Ramos (cell line): ENCODE results near the gene KIAA1328.

Experiments
- in situ Hi-C: fragments of 300-500 bp; cut with MboI; formaldehyde crosslinking; loops from one replicate; pipeline ENCODE4 v1.14.3; 2022; ENCODE audit warnings: low sequenced_read_pairs; ENCODE audit not compliant: unreplicated experiment

KIAA1328 gene

GRCh38 chr18:36821681-36822080 is 7.2 kb upstream of the KIAA1328 start:
- in situ Hi-C loops, result no loop called here

DNA sequence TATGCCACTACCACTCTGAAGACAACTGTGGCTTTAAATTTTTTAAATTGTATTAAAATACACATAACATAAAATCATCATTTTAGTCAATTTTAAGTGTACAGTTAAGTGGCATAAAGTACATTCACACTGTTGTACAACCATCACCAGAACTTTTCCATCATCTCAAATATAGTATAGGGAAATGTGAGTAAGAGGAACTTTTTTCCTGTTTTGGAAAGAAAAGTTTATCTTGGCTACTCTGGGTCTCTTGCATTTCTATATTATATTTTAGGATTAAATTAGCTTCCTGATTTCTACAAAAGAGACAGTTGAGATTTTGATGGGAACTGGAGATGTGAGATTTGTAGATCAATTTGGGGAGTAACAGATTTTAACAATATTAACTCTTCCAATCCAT is 3.4 kb upstream of the KIAA1328 start:
- in situ Hi-C loops, result no loop called here

- in situ Hi-C loops, result no loop called here
These were observed 2.4 kb upstream of the KIAA1328 start for GRCh38 chr18:36826556-36826955.

- in situ Hi-C loops, result no loop called here
These were observed 734 bp upstream of the KIAA1328 start for GRCh38 chr18:36828157-36828629.

DNA sequence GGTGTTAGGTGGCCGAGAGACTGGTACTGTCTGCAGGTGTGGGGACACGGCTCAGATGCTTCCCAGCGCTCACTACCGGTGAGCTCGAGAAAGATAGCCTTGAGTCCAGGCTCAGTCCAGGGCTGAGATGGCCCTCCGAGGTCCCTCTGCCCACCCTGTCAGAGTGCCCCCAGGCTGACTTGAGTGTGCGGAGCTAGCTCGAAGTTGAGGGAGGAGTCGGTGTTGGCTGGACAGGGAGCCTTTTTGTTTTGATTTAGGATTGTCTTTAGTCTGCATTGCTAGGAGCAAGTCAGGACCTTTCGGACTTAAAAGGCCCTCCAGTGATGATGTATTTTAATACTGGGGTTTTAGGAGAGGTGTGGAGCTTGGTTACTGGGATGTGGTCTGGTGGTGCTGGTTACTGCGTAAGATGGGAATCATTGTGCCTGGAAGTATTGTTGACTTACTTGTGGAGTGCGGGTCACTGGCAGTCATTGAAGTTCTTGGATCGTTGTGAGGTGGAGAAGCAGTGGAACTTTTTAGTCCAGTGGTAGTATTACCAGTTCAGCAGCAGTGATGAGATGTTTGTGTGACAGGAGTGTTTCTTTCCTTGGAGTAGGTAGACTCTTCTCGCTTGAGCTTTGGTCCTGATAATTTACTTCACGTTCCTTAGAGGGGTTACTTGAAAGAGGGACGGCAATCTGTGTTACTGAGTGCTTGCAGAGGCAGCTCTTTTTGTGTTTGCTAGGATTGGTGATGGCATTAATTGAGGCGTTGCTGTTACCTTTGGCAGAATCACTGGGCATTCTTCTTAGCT is 633 bp downstream of the KIAA1328 start:
- in situ Hi-C loops, result no loop called here

DNA sequence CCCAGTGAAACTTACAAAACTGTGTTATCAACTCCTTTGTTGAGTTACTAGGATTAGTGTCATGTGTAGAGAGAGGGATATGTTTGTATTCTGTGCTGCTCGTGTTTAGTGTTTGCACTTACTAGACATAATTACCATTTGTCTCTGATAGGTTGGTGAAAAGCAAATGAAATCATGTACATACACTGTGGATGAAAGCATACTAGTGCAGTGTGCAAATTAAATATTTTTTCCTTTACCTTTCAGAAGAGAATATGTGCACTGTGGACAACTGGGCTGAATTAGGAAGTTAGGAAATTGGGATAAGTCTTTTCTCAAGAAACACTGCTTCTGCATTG is 1.2 kb downstream of the KIAA1328 start:
- in situ Hi-C loops, result no loop called here

DNA sequence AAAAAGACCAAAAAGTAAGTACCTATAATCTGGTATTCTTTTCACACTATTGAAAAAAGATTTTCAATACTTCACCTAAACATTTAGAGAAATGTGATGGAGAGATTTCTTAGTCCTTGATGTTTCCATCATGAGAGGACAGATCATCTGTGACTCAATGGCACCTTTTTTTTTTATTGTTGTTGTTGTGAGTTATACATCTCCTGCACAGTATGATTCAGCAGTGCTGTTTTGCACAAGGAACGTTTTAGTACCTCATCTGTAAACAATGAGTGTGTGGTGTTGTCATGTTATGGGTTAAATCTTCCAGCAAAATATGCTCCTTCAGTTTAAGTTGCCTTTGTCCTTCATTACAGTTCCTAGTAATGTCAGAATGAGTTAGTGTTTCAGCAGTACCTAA is 2.2 kb downstream of the KIAA1328 start:
- in situ Hi-C loops, result no loop called here

GRCh38 chr18:36833120-36833519 is 4.2 kb downstream of the KIAA1328 start:
- in situ Hi-C loops, result no loop called here

- in situ Hi-C loops, result no loop called here
These were observed 7.0 kb downstream of the KIAA1328 start for GRCh38 chr18:36835927-36836326.

DNA sequence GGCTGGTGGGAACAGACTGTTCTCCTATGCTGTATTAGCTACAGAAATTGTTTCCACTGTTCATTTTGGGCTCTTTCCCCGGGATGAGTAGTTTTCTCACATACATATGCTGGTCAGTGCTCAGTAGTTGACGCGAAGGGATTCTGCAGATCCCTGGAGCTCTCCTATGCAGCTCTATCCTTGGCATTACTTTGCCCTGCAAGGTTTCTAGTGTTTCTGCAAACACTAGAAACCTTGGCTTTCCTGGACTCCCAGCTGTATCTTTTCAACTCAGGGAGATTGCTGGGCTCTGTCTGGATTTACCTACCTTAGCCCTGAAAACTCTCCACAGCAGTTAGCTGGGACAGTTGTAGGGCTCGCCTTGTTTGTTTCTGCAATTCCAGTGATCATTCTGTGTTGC is 10.9 kb downstream of the KIAA1328 start:
- in situ Hi-C loops, result no loop called here

DNA sequence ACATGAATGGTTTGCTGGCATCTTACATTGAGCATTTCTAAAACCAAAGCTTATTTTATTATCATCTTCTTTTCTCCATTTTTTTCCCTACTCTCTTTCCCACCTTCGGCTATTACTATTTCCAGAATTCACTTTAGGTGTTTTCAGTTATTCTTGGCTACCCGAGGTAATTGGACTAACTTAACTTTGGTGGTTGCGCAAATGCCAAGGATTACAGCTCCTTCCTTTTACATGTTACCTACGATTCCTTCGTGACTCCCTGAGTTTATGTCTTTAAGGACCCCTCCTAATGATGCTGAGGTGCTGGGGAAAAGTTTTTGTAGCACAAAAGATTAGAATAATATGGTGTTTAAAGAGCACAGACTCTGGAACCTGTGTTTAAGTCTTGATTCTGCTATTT is 14.3 kb downstream of the KIAA1328 start:
- in situ Hi-C loops, result no loop called here

DNA sequence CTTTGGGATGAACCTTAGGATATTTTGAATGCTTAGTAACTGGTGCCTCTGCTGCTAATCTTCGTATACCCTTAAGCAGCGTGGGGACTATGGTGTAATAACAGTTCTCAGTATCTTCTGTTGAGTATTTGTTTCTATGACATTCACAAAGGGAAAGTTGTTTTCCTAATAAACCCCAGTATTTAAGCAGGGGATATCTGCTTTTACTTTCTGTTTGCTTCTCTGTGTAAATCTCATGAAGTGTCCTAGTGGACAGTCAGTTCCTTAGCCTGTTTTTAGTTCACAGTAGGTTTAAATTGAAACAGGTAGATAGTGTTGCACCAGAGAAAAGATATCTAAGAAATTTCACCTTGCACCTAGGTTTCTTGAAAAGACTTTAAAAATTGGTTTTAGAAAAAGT is 14.9 kb downstream of the KIAA1328 start:
- in situ Hi-C loops, result no loop called here

GRCh38 chr18:36848609-36849008 is 19.7 kb downstream of the KIAA1328 start:
- in situ Hi-C loops, result no loop called here

- in situ Hi-C loops, result no loop called here
These were observed 20.5 kb downstream of the KIAA1328 start for GRCh38 chr18:36849288-36850006.

DNA sequence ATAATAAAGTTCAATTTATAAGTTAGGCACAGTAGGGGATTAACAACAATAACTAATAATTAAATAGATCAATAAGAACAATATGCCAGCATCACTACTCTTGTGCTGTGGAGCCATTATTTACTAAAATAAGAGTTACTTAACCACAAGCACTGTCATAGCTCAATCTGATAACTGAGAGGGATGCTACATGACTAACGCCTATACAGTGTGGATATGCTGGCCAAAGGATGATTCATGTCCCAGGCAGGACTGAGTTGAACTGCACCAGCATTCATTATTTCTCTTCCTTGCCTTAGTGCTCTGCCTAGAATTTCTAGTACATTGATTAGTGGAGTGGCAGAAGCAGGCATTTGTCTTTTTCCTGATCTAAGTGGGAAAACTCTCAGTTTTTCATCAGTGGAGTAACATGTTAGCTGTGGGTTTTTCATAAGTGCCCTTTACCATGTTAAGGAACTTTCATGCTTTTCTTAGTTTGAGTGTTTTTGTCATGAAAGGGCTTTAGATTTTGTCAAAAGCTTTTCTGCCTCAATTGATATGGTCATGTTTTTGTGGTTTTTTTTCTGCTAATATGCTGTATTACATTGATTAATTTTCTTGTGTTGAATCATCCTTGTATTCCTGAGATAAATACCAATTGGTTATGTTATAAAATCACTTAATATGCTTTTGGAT is 21.7 kb downstream of the KIAA1328 start:
- in situ Hi-C loops, result no loop called here

- in situ Hi-C loops, result no loop called here
These were observed 22.3 kb downstream of the KIAA1328 start for GRCh38 chr18:36851202-36851590.

- in situ Hi-C loops, result no loop called here
These were observed 27.9 kb downstream of the KIAA1328 start for GRCh38 chr18:36856815-36857214.

- in situ Hi-C loops, result no loop called here
These were observed 33.3 kb downstream of the KIAA1328 start for GRCh38 chr18:36862182-36862581.

DNA sequence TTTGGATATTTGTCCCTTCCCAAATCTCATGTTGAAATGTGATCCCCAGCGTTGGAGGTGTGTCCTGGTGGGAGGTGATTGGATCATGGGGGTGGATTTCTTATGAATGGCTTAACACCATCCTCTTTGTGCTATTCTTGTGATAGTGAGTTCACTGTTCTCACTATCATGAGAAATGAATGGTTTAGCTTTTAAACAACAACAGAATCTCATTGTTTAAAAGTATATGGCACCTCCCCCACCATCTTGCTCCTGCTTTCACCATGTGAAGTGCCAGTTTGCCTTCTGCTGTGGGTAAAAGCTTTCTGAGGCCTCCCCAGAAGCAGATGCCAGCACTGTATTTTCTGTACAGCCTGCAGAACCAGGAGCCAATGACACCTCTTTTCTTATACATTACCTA is 38.1 kb downstream of the KIAA1328 start:
- in situ Hi-C loops, result no loop called here

DNA sequence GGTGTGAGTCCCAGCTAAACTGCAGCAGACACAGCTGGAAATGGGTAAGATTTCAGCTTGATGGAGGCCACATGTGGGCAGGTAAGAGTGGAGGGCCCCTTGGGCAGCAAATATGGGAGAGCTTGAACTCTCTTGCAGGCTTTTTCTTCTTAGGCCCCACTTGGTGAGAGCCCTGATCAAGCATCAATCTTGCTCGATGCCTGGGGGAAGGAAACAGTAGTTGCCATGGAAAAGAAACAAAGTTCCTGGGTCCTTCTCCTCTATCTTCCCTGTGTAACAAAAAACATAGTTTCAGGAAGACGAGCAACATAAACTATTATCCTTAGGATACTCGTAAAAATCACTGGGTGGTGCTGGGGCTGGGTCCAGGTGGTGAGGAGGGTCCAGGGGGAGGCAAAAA is 42.9 kb downstream of the KIAA1328 start:
- in situ Hi-C loops, result no loop called here

GRCh38 chr18:36872329-36872728 is 43.4 kb downstream of the KIAA1328 start:
- in situ Hi-C loops, result no loop called here
